A375 (cell line): ENCODE results near the gene LECT2. TPM values are rescaled to one million over a fixed set of nuclear protein-coding genes. Genes with fewer than 3 reads are reported as not detected.

Experiments
- total RNA-seq: library from RNA; depleted of rRNA; stranded (reverse); fragments of >200 nt; shearing (Covaris generic); gene quantifications from 2 replicates; pipeline ENCODE4 v1.2.3, GENCODE V29; 2014; rRNA removed

LECT2 gene
- total RNA-seq = not detected in 2 replicates

DNA sequence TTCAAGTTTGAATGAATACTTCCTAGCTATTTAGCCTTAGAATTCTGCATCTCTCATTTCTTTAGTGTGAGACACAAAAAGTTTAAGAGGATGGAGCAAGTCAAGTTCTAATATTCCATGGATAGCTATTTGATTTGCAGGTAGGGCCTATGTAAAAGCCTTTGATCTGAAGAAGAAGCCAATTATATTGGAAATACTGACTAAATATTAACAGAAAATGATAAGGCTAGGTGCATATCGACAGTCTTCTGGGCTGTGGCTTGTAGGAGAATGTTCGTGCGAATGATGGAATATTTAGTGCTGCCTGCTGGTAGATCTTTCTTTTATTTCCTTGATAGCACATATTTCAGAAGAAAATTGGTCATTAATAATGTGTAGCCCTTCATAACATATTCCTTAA lies at the start of gene LECT2:
Gene LECT2 (minus strand): TSS at position 85 of the 400 bp plus-strand sequence. CDS start 150 bp downstream, outside the sequence.

Other genes with a start within 250 kb of the LECT2 start
- gene SLC25A48, start 120.3 kb downstream of the LECT2 start, total RNA-seq = not detected in 2 replicates
- not detected in 2 replicates for gene IL9, start 59.1 kb downstream of the LECT2 start, total RNA-seq
- gene TGFBI, start 74.0 kb upstream of the LECT2 start, total RNA-seq = 137 and 173 TPM in 2 replicates
- 42.7 and 65.3 TPM in 2 replicates for gene SMAD5, start 177.9 kb upstream of the LECT2 start, total RNA-seq
- gene SMIM32, start 238.2 kb upstream of the LECT2 start, total RNA-seq = not detected in 2 replicates